Nephron (organoid): ENCODE results near the gene CCDC13.

Experiments
- H3K27ac Mint-ChIP-seq, 3 experiments: 2 replicates each; pipeline ENCODE4 v1.8.0; 2020; ENCODE audit warnings: mixed read lengths in 3 of 3, mild to moderate bottlenecking in 2 of 3, moderate library complexity in 1 of 3
- H3K27me3 Mint-ChIP-seq: 2 replicates; pipeline ENCODE4 v1.8.0; 2021; ENCODE audit warnings: low read depth, mild to moderate bottlenecking, moderate library complexity, mixed read lengths
- H3K36me3 Mint-ChIP-seq: 2 replicates; pipeline ENCODE4 v1.8.0; 2020; ENCODE audit warnings: low read depth, mixed read lengths
- H3K4me1 Mint-ChIP-seq: 2 replicates; pipeline ENCODE4 v1.8.0; 2020; ENCODE audit warnings: mixed read lengths
- H3K4me3 Mint-ChIP-seq, 3 experiments: 2 replicates each; pipeline ENCODE4 v1.8.0; 2020; ENCODE audit warnings: mild to moderate bottlenecking in 3 of 3, mixed read lengths in 3 of 3, moderate library complexity in 2 of 3
- H3K9me3 Mint-ChIP-seq: 2 replicates; pipeline ENCODE4 v1.8.0; 2020; ENCODE audit warnings: mixed read lengths
- TF ChIP-seq, protein P1 (sequence below), 3 experiments: fragments of 200-600 bp; sonication (generic); IDR thresholded peaks; one replicate each; pipeline ENCODE4 v1.5.0; 2021; ENCODE audit warnings: antibody characterized with exemption in 3 of 3; ENCODE audit not compliant: unreplicated experiment in 3 of 3

The CCDC13 gene

DNA sequence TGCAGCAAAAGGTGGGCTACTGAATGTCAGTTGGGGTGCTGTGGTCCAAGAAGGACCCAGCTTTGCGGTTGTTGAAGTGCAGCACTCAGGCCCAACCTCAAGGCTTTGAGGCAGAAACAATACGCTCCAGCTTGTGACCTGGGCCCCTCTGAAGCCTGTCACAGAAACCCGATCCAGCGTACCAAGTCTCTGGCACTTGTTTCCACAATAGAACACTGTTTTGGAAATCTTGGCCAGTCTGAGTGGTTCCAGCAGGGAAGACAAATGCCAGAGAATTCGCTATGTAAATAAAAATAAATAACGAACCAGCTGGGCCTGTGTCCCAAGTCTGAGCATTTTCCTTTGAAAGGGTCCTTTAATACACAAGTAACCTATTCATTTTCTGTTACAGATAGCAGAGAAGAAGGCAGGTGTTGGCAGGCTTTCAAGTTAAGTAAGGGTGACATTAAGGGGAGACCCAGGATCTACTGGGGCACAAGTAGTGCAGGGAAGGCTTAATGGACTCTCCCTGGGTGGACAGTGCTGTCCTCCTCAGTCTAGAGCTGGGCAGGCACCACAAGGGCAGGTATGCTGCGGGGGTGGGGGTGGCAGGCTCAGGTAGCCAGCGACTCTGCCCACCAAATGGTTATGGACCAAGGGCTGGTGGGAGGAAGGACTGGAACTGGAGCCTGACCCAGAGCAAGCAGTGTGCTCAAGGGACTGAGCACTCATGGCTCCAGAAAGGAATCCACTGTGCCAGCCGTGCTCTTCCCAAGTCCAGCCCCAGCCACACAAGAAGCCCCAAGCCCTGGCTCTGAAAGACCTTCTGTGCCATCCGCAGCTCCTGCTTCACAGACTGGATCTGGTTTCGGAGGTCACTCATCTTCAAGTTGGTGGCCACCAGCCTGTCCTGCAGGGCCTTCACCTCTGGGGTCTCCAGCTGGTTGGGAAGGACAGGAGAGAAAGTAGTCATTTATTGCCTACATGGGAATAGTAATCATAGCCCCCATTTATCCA is 26.3 kb downstream of the CCDC13 start:
- Mint-ChIP-seq H3K9me3 (no peaks in the 10 kb centered on the region), H3K27ac (peak overlapping the region in 1 of 3 experiments; percentile 59), H3K27me3 (no peaks in the 10 kb centered on the region), H3K4me3 (no peak overlapping the region), H3K36me3 (no peaks in the 10 kb centered on the region), H3K4me1 (peaks cover 18% of the 10 kb centered on the region)
- TF ChIP-seq, protein P1, sequence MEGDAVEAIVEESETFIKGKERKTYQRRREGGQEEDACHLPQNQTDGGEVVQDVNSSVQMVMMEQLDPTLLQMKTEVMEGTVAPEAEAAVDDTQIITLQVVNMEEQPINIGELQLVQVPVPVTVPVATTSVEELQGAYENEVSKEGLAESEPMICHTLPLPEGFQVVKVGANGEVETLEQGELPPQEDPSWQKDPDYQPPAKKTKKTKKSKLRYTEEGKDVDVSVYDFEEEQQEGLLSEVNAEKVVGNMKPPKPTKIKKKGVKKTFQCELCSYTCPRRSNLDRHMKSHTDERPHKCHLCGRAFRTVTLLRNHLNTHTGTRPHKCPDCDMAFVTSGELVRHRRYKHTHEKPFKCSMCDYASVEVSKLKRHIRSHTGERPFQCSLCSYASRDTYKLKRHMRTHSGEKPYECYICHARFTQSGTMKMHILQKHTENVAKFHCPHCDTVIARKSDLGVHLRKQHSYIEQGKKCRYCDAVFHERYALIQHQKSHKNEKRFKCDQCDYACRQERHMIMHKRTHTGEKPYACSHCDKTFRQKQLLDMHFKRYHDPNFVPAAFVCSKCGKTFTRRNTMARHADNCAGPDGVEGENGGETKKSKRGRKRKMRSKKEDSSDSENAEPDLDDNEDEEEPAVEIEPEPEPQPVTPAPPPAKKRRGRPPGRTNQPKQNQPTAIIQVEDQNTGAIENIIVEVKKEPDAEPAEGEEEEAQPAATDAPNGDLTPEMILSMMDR (IDR thresholded peaks at IDR 0.05; ENCODE audit: unreplicated experiment in 3 of 3), result no peak

DNA sequence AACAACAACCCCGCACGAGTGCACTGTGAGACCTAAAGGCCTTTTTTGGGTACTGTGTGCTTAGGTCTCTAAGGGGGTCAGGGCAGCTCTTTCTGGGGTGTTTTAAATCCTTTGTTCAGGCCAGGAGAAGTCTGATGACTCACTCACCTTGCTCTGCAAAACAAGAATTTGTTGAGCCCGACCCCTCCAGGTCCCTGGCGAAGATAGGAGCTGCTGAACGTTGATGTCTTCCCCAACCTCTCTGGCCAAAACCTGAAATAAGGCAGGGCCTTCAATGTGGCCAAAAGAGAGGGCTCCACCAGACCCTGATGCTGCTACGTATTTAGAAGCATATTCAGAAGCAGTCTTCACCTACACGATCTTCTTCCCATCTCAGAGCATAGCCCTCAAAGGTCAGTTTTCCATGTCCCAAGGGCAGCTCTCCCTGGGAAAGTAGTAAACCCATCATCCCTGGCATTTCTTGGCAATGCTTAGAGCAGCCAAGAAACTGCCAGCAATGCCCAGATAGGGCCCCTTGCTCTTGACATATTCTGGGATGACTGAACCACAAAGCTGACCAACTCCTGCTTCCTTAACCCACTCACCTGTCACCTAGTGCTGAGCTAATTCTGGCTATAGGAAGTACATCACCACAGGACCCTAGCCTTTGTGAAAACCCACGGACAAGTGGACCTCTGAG is 27.1 kb downstream of the CCDC13 start:
- no peak overlapping the region for H3K4me3 Mint-ChIP-seq
- peaks cover 18% of the 10 kb centered on the region for H3K4me1 Mint-ChIP-seq

DNA sequence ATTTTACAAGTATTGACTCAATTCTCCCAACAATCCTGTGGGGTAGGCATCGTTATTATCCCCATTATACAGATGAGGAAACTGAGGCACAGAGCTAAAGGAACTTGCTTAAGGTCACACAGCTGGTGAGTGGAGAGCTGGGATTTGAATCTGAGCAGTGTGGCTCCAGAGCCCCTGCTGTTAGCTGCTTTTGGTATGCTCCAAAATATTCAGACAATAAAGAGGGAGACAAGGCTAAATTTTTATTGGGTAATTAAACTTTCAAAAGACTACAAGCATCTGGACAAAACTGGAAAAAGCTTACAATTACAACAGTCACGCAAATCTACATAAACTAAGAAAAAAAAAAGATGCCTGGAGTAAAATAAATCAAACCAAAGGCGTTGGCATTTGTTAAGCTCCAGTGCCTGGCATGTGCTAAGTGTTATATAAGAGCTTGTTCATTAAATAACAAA is 27.7 kb downstream of the CCDC13 start:
- Mint-ChIP-seq H3K36me3 (no peaks in the 10 kb centered on the region), H3K4me3 (no peak overlapping the region), H3K27me3 (peaks cover 3% of the 10 kb centered on the region), H3K4me1 (peaks cover 18% of the 10 kb centered on the region), H3K9me3 (no peaks in the 10 kb centered on the region), H3K27ac (no peak overlapping the region)
- TF ChIP-seq, protein P1 (IDR thresholded peaks at IDR 0.05; ENCODE audit: unreplicated experiment in 3 of 3), result no peak

More for the DNA sequence above, 27.1 kb downstream of the CCDC13 start:
- no peaks in the 10 kb centered on the region for H3K27me3 Mint-ChIP-seq
- H3K9me3 Mint-ChIP-seq, result no peaks in the 10 kb centered on the region
- H3K36me3 Mint-ChIP-seq, result no peaks in the 10 kb centered on the region
- peak overlapping the region in 1 of 3 experiments; percentile 59 for H3K27ac Mint-ChIP-seq
- TF ChIP-seq, protein P1 (IDR thresholded peaks at IDR 0.05; ENCODE audit: unreplicated experiment in 3 of 3), result no peak

DNA sequence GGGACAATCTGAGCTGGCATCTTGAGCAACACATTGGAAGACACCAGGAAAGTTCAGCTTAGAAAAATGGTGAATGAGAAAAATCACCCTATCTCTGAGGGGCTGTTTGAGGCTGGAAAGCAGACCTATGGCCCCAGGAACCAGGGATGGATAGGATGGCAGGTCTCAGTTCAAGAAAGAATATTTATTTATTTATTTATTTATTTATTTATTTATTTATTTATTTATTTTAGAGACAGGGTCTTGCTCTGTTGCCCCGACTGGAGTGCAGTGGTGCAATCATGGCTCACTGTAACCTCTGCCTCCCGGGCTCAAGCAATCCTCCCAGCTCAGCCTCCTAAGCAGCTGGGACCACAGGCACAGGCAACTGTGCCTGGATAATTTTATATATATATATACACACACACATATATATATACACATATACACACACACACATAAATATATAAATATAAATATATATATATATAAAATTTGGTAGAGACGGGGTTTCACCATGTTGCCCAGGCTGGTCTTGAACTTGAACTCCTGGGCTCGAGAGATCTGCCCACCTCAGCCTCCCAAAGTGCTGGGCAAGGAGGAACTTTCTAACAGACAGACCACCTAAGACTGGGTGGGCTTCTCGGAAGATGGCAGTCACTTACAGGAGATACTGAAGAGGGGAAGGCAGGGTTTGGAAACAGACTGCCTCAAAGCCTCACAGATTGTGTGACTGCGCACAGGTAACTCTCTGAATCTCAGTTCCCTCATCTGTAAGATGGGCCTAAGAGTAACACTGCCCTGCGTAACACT is 29.7 kb downstream of the CCDC13 start:
- TF ChIP-seq, protein P1 (IDR thresholded peaks at IDR 0.05; ENCODE audit: unreplicated experiment in 3 of 3), result no peak
- no peaks in the 10 kb centered on the region for H3K36me3 Mint-ChIP-seq
- H3K4me3 Mint-ChIP-seq, result no peak overlapping the region
- no peak overlapping the region for H3K27ac Mint-ChIP-seq
- peaks cover 3% of the 10 kb centered on the region for H3K27me3 Mint-ChIP-seq
- H3K4me1 Mint-ChIP-seq, result peaks cover 22% of the 10 kb centered on the region
- H3K9me3 Mint-ChIP-seq, result peaks cover 2% of the 10 kb centered on the region

DNA sequence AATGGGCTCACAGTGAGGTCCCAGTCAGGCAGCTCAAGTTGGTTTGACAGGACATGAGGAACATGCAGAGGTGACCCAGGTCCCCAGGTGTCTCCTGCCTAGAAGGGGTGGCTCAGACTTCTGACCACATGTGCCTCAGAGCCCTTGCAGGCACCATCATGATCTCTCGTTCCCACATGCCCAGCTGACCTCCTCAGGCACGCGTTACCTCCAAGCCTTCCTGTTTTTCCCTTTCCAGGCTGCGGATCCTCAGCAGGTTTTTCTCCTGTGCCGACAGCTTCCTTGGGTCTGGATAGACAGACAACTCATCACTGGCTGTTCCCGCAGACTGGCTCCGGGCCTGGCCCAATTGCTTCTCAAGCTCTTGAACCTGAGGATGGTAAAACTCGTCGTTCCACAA is 30.4 kb downstream of the CCDC13 start:
- TF ChIP-seq, protein P1 (IDR thresholded peaks at IDR 0.05; ENCODE audit: unreplicated experiment in 3 of 3), result no peak
- H3K27me3 Mint-ChIP-seq, result peaks cover 3% of the 10 kb centered on the region
- no peak overlapping the region for H3K27ac Mint-ChIP-seq
- no peak overlapping the region for H3K4me3 Mint-ChIP-seq
- H3K4me1 Mint-ChIP-seq, result peaks cover 22% of the 10 kb centered on the region
- H3K36me3 Mint-ChIP-seq, result no peaks in the 10 kb centered on the region
- H3K9me3 Mint-ChIP-seq, result peaks cover 5% of the 10 kb centered on the region
